Activated T-cell treated with anti-CD3 and anti-CD28 coated beads, Interleukin-2, amount 50 U/mL, for 4 hours (primary cell): ENCODE data around the gene MIPEP. TPM values are rescaled to one million over a fixed set of nuclear protein-coding genes. Genes with fewer than 3 reads are reported as not detected.

Experiments used
- ATAC-seq, 2 donors: fragments of 200-7000 bp; cut with Tn5 transposase; one replicate each; pipeline ENCODE4 v1.10.0; 2021
- DNase-seq: peaks from one replicate; pipeline ENCODE4 v3.0.0-alpha.2; 2020
- H3K27me3 Mint-ChIP-seq: one replicate; pipeline ENCODE4 v1.8.0; 2021; ENCODE audit warnings: low read depth, mixed read lengths
- H3K36me3 Mint-ChIP-seq: one replicate; pipeline ENCODE4 v1.8.0; 2022; ENCODE audit warnings: mixed read lengths; ENCODE audit not compliant: insufficient read depth
- H3K4me1 Mint-ChIP-seq: one replicate; pipeline ENCODE4 v1.8.0; 2021; ENCODE audit warnings: low read depth, mixed read lengths
- H3K4me3 Mint-ChIP-seq: one replicate; pipeline ENCODE4 v1.8.0; 2021; ENCODE audit warnings: mild to moderate bottlenecking, moderate library complexity, mixed read lengths
- H3K9me3 Mint-ChIP-seq: one replicate; pipeline ENCODE4 v1.8.0; 2021; ENCODE audit warnings: mixed read lengths
- total RNA-seq, 3 donors: library from RNA; stranded (reverse); gene quantifications; one replicate each; pipeline ENCODE4 v1.2.1, GENCODE V29; 2021

MIPEP gene
- total RNA-seq, 3 donors from 2014 or later: 15.1 to 20.1 (median 17.4) TPM

DNA sequence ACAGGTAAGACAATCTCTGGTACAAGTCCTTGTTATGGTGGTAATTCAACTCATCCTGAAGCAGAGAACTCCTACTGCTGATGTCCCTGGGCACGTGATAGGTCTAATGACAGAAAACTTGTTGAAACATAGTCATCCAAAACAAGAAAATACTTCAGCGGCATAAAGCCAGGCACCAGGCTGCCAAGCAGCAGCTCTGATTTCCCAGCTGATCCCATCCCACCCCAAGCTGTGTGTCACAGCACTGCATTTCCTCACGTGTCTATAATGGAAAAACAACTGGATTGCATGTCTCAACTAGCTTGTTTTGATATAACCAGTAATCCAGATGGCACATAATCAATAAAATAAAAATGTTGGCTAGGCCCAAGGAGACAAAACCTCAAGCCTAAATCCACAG lies 64.8 kb downstream of the MIPEP start:
- no peak for DNase-seq
- Mint-ChIP-seq H3K4me1 (no peaks in the 10 kb centered on the region), H3K36me3 (peaks cover 32% of the 10 kb centered on the region), H3K9me3 (peaks cover 8% of the 10 kb centered on the region), H3K4me3 (no peak overlapping the region), H3K27me3 (no peaks in the 10 kb centered on the region)
- ATAC-seq: no peak

DNA sequence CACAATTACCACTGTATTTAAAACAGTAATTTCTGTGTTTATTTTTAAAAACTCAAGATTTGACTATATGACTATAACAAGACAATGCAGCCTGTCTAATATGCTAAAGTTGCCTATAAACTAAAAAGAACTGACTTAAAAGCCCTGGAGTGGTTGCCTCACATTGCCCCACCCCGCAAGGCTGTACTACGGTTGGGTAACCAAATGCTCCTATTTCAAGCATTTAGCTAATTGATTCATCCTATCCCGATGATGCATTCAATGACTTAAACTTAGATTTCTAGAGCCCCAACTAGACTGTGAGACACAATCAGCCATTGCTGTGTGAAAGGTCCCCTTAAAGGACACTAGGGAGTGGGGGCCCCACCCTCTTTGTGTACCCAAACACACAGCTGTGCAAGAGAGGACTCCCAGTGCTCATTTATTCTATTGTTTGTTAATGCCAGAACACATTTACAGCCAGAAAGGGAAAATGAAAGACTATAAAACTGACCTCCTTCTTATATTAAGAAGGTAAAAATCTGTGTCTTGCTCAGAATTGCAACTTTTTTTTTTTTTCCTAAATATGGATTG lies 66.9 kb downstream of the MIPEP start:
- DNase-seq: no peak
- Mint-ChIP-seq H3K4me3 (no peak overlapping the region), H3K9me3 (peaks cover 8% of the 10 kb centered on the region), H3K27me3 (no peaks in the 10 kb centered on the region), H3K4me1 (peaks cover 4% of the 10 kb centered on the region), H3K36me3 (peaks cover 30% of the 10 kb centered on the region)
- ATAC-seq: no peak

DNA sequence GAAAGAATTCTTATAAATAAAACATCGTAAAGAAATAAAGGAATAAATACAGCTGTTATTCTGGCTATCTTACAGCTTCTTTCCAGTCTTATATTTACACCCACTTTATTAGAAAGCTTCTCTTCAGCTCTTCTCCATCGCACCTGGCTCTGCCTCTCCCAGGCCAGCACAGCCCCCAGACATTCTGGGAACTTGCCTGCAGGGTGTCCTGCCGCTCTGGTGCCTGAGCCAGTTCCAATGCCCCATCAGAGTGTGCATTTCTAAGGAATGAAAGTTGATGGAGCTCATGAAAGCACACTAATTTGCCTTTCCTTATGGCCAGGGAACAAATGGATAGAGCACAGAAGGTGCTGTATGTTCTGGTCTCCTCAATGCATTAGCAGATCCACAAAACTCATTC lies 68.7 kb downstream of the MIPEP start:
- no peak overlapping the region for H3K4me3 Mint-ChIP-seq
- DNase-seq (no peak), ATAC-seq (no peak)
- no peaks in the 10 kb centered on the region for H3K27me3 Mint-ChIP-seq
- H3K4me1 Mint-ChIP-seq: peaks cover 5% of the 10 kb centered on the region
- peaks cover 6% of the 10 kb centered on the region for H3K9me3 Mint-ChIP-seq
- peaks cover 29% of the 10 kb centered on the region for H3K36me3 Mint-ChIP-seq

DNA sequence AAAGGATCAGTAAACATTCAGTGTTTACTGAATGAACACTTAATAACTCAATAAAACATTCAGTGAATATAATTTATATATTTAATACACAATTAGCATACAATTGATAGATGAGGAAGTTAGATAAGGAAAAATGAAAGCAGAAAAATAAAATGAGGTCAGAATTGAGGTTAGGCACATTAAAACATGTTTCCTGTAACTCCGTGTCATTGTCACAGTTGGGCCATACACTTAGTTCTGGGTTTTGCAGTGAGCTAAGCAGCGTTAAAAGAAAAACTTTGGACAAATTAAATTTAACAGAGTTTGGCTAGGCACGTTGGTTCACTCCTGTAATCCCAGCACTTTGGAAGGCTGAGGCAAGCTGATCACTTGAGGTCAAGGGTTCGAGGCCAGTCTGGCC lies 71.4 kb downstream of the MIPEP start:
- H3K9me3 Mint-ChIP-seq: no peaks in the 10 kb centered on the region
- H3K36me3 Mint-ChIP-seq: peaks cover 15% of the 10 kb centered on the region
- DNase-seq (no peak), ATAC-seq (no peak)
- H3K4me1 Mint-ChIP-seq: peaks cover 5% of the 10 kb centered on the region
- no peaks in the 10 kb centered on the region for H3K27me3 Mint-ChIP-seq
- H3K4me3 Mint-ChIP-seq: no peak overlapping the region

DNA sequence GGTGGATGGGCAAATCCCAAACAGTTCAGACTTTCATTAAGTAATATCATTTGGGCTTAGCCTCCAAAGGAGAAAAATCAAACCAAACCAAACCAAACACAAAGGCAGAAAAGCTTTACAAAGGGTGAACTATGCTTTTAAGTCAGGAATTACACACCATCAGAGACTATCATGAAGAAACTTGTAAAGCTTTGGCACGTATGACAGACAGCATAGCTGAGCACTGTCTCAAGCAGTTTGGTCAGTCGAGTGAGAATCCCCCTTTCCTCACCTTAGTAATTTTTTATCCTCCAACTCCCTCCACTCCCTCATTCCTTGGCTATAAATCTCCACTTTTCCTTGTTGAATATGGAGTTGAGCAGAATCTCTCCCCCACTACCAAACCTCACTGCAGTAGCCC lies 72.1 kb downstream of the MIPEP start:
- no peak for ATAC-seq
- H3K4me1 Mint-ChIP-seq: peaks cover 5% of the 10 kb centered on the region
- no peak overlapping the region for H3K4me3 Mint-ChIP-seq
- H3K27me3 Mint-ChIP-seq: no peaks in the 10 kb centered on the region
- no peaks in the 10 kb centered on the region for H3K9me3 Mint-ChIP-seq
- peaks cover 12% of the 10 kb centered on the region for H3K36me3 Mint-ChIP-seq
- no peak for DNase-seq

DNA sequence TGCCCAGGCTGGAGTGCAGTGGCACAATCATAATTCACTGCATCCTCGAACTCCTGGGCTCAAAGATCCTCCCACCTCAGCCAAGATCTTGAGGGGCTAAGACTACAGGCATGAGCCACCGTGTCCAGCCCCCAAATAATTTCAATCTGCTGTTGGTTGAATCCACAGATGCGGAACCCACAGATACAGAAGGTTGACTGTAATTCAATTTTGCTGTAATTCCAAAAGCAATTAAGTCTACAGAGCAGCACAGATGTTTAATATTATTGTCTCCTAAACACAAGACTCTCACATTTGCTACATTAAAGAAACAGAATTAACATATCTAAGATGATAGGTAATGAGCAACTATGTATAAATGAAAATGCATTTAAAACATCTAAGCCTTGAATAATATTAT lies 75.6 kb downstream of the MIPEP start:
- Mint-ChIP-seq H3K9me3 (no peaks in the 10 kb centered on the region), H3K27me3 (no peaks in the 10 kb centered on the region), H3K4me1 (peaks cover 5% of the 10 kb centered on the region), H3K4me3 (no peak overlapping the region), H3K36me3 (peaks cover 10% of the 10 kb centered on the region)
- ATAC-seq (no peak), DNase-seq (no peak)

DNA sequence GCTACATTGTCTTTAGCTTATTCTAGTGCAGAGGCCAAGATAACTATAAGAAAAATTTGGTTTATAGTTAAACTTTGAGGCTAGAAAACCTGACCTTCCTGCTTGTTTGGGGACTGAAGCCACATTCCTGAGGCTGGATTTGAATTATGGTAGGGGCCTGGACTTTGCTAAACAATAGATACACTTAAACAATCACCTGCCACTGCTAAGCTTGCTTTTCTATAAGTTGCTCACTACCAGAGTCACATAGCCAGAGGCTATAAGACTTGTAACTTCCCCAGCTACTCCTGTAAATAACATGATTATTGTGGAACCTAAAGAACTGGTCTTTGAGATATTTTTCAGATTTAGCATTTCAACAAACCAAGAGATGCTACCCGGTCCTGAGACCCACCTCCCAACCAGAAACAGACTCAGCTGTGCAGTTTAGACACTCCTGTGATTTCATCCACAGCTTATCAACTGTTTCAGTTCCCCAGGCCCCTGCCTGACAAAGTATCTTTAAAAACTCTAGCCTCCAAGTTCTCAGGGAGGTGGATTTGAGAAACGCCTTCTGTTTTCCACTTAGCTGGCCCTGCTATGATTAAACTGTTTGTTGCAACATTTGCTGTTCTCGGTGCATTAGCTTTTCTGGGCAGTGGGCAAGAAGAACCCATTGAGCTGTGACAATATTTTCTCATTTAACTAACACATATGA lies 77.7 kb downstream of the MIPEP start:
- no peak for ATAC-seq
- Mint-ChIP-seq H3K27me3 (no peaks in the 10 kb centered on the region), H3K9me3 (no peaks in the 10 kb centered on the region), H3K4me1 (no peaks in the 10 kb centered on the region), H3K4me3 (no peak overlapping the region), H3K36me3 (peaks cover 9% of the 10 kb centered on the region)
- DNase-seq: no peak

DNA sequence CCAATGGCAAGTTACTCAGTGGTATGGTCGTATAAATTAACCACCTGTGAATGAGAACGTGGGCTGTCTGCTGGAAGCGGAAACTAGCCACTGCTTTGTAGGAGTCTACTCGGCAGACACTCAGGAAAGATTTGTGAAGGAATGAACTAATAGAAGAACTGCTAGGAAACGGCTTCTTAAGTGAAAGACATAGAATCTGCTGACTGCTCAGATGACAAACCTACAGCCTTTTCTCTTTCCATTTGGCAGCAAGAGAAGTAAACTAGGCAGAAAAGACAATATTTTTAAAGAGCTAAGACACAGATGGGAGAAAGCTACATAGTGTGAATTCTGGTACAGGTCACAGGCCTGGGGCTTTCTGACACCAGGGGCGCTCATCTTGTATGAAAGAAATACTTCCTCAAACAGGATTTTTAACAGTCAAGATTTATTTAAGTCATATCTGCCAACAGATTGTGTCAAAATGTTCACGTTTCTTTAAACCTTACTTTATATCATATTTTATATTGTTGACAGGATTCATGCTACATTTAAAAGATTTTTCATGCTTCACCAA lies 78.4 kb downstream of the MIPEP start:
- ATAC-seq: no peak
- H3K36me3 Mint-ChIP-seq: peaks cover 5% of the 10 kb centered on the region

DNA sequence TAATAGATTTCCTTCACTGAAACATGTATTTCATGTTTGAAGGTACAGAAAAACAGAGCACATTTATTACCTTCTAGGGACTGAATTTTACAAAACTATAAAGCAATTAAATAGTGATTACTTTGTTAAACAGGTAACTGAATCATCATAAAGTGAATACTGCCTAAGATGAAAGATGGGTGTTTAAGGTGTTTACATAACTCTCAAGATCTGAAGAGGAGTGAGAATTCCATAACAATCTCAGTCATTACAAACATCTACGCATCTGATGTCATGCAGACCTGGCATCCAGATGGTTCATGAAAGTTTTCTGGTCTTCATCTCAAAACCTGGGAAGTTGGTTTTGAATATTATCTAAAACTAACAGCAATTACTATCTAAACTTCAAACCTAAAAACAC lies 80.4 kb downstream of the MIPEP start:
- H3K9me3 Mint-ChIP-seq: no peaks in the 10 kb centered on the region
- H3K27me3 Mint-ChIP-seq: no peaks in the 10 kb centered on the region
- H3K4me3 Mint-ChIP-seq: no peak overlapping the region
- DNase-seq: no peak
- H3K36me3 Mint-ChIP-seq: peaks cover 14% of the 10 kb centered on the region
- no peak for ATAC-seq
- no peaks in the 10 kb centered on the region for H3K4me1 Mint-ChIP-seq

More for the DNA sequence above, 78.4 kb downstream of the MIPEP start:
- H3K9me3 Mint-ChIP-seq: no peaks in the 10 kb centered on the region
- no peaks in the 10 kb centered on the region for H3K27me3 Mint-ChIP-seq
- no peak overlapping the region for H3K4me3 Mint-ChIP-seq
- no peaks in the 10 kb centered on the region for H3K4me1 Mint-ChIP-seq
- no peak for DNase-seq

DNA sequence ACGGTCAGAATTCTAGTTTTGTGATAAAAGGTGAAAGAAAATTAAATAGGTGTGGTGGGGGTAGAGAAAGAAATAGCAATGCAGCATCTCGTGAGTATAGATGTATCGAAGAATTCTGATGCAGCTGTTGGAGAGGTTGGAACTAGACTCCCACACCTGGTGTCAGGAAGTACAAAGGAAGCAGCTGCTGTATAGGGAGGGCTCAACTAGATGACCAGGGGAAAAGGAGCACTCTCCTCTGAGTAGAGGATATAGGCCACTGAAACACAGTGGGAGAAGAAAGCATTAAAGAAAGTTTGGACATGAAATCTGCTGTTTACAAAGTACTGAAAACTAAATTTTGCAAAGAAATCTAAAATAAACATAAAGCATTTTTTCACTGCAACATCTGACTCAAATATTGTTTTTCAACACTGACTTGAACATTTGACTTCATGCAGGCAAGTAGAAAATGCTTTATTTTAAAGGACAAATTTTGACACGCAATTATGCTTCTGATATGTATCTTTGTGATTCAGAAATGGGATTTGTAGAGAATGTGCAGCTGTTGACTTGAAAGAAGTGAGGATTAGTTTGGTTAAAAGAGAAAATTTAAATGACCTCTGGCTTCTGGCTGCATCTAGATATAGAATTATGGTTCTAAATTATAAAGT lies 82.2 kb downstream of the MIPEP start:
- H3K4me1 Mint-ChIP-seq: no peaks in the 10 kb centered on the region
- ATAC-seq (no peak), DNase-seq (no peak)
- H3K9me3 Mint-ChIP-seq: peaks cover 3% of the 10 kb centered on the region
- H3K36me3 Mint-ChIP-seq: peaks cover 18% of the 10 kb centered on the region
- no peaks in the 10 kb centered on the region for H3K27me3 Mint-ChIP-seq
- no peak overlapping the region for H3K4me3 Mint-ChIP-seq

DNA sequence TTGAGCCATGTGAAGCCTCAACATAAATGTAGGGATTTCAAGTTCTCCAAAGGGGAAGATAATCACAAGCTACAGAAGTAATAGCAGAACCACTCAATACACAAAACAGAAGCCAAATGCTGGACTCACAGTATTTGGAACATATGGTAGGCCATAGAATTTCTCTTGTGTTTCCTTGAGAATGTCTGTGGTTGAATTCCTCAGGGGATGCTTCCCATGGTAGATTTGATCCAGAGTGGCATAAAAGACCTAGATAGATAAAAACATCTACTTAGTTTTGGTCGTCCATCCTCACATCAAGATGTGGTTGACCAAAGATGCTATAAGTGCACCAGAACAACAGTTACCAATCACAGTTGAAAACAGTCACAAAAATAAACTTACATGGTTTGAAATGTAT lies 83.4 kb downstream of the MIPEP start:
- Mint-ChIP-seq H3K4me1 (peaks cover 5% of the 10 kb centered on the region), H3K36me3 (peaks cover 28% of the 10 kb centered on the region), H3K27me3 (no peaks in the 10 kb centered on the region), H3K4me3 (no peak overlapping the region), H3K9me3 (peaks cover 3% of the 10 kb centered on the region)
- ATAC-seq (no peak), DNase-seq (no peak)

DNA sequence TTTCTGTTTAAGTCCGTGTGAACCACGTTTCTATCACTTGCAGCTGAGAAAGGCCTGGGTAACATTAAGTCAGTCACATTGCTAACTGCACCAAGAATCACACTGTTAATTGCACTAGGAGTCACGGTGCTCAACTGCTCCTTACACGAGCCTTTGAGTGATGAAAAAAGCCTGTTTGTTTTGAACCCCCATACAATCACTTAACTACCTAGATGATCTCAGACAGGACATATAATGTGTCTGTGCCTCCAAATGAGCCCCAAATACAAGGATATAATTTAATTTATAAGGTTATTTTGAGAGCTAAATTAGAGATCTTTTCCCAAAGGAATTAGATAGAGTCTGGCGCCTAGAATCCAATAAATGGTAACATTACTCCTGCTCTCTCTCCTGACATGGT lies 84.1 kb downstream of the MIPEP start:
- peaks cover 12% of the 10 kb centered on the region for H3K4me1 Mint-ChIP-seq
- no peak for DNase-seq
- H3K36me3 Mint-ChIP-seq: peaks cover 30% of the 10 kb centered on the region
- H3K27me3 Mint-ChIP-seq: no peaks in the 10 kb centered on the region
- no peak for ATAC-seq
- no peak overlapping the region for H3K4me3 Mint-ChIP-seq
- peaks cover 3% of the 10 kb centered on the region for H3K9me3 Mint-ChIP-seq

DNA sequence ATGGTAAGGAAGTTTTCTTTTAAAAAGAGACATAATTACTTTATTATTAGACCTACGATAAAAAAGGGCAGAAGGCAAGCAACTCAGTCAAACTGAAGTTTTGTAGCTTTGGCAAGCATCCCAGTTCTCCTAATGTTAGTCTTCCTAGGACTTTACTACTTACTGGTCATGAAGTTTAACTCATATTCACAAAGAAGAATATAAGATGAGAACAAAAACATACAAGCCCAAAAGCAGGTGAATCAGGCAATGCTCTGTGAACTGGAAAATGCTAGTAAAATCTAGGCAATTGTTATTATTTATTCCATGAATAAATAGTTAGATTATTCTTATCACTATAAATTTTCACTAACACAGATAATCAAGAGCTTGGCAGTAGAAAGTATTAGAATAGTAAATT lies 85.0 kb downstream of the MIPEP start:
- no peaks in the 10 kb centered on the region for H3K27me3 Mint-ChIP-seq
- H3K36me3 Mint-ChIP-seq: peaks cover 30% of the 10 kb centered on the region
- ATAC-seq: no peak
- no peak for DNase-seq
- H3K4me1 Mint-ChIP-seq: peaks cover 20% of the 10 kb centered on the region
- no peak overlapping the region for H3K4me3 Mint-ChIP-seq
- peaks cover 3% of the 10 kb centered on the region for H3K9me3 Mint-ChIP-seq

DNA sequence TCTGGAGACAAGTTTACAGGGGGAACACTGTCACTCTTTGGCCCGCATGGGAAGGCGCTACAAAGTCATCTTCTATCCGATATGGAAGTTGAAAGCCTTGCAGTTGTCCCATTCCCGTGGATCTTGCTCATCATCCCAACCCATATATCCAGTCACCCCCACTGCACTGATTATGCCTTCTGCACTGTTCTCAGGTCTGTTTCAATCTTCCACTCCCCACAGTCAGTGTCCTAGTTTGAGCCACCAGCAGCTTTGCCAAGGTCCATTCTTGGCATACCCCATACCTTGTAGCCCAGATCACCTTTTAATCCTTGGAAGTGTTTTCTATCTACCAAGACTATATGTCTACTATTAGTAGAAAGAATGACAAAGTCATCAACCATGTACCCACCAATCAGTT lies 88.1 kb downstream of the MIPEP start:
- H3K27me3 Mint-ChIP-seq: no peaks in the 10 kb centered on the region
- peaks cover 31% of the 10 kb centered on the region for H3K4me1 Mint-ChIP-seq

DNA sequence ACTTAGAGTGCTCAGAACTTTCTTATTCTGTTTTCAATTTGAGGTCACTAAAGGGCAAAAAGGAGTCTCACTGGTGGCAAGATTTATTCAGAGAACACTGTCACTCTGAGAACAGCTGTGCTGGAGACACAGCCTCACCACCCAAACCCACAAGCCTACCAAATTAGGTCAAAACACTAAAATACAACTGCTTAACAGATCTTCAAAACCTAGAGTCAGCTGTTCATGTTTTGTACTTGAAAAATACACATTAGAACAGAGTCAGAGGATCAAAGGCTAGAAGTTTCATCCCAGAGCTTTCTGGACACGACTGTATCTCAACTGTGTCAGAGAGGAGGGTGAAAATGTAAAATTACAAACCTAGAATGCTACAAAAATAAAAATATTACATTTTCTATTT lies 89.3 kb downstream of the MIPEP start:
- DNase-seq: no peak
- Mint-ChIP-seq H3K4me1 (peaks cover 32% of the 10 kb centered on the region), H3K36me3 (peaks cover 36% of the 10 kb centered on the region), H3K27me3 (no peaks in the 10 kb centered on the region), H3K9me3 (peaks cover 3% of the 10 kb centered on the region), H3K4me3 (no peak overlapping the region)
- ATAC-seq: peak; percentile 53 to 63

More for the DNA sequence above, 88.1 kb downstream of the MIPEP start:
- ATAC-seq (no peak), DNase-seq (no peak)
- H3K9me3 Mint-ChIP-seq: peaks cover 3% of the 10 kb centered on the region
- H3K4me3 Mint-ChIP-seq: no peak overlapping the region
- peaks cover 41% of the 10 kb centered on the region for H3K36me3 Mint-ChIP-seq
